Stimulated activated CD4-positive, alpha-beta T cell treated with anti-CD3 and anti-CD28 coated beads, Interleukin-4, amount 100 ng/mL, for 1 hour (primary cell): ENCODE results near the gene SELL.
"Not testable (repeated sequence)": the region's sequence is repeated elsewhere in the genome, so short reads cannot be mapped to it uniquely, and the experiment has no call there.

Source experiments
- DNase-seq: peaks from one replicate; pipeline ENCODE4 v3.0.0-alpha.2; 2020

SELL gene

GRCh38 chr1:169711469-169712308, at the start of gene SELL:
TSS of gene SELL (minus strand) at chr1:169711620. CDS start at chr1:169711498, 122 bp downstream.
- peak; percentile 68 for DNase-seq

- no peak for DNase-seq
These were observed 47.6 kb upstream of the SELL start for GRCh38 chr1:169759038-169759437.

- no peak for DNase-seq
These were observed 42.1 kb upstream of the SELL start for GRCh38 chr1:169753549-169753948.

- no peak for DNase-seq
These were observed 38.6 kb upstream of the SELL start for GRCh38 chr1:169750041-169750440.

- DNase-seq: no peak
These were observed 35.1 kb upstream of the SELL start for GRCh38 chr1:169746550-169746949.

GRCh38 chr1:169745015-169745861, 33.8 kb upstream of the SELL start:
- DNase-seq: no peak

GRCh38 chr1:169741666-169742394, 30.4 kb upstream of the SELL start:
- no peak for DNase-seq

GRCh38 chr1:169739980-169740379, 28.6 kb upstream of the SELL start:
- no peak for DNase-seq

GRCh38 chr1:169733924-169734323, 22.5 kb upstream of the SELL start, which contains the start of gene SELE:
TSS of gene SELE (minus strand) at chr1:169734079. CDS start at chr1:169733612, 467 bp downstream.
- DNase-seq: no peak

GRCh38 chr1:169731446-169731845, 20.0 kb upstream of the SELL start:
- no peak for DNase-seq

- no peak for DNase-seq
These were observed 18.6 kb upstream of the SELL start for GRCh38 chr1:169729991-169730390.

GRCh38 chr1:169727307-169727706, 15.9 kb upstream of the SELL start:
- DNase-seq: no peak

GRCh38 chr1:169726851-169727250, 15.4 kb upstream of the SELL start:
- no peak for DNase-seq

GRCh38 chr1:169725930-169726329, 14.5 kb upstream of the SELL start:
- no peak for DNase-seq

GRCh38 chr1:169724168-169724567, 12.7 kb upstream of the SELL start:
- DNase-seq: no peak

- no peak for DNase-seq
These were observed 12.3 kb upstream of the SELL start for GRCh38 chr1:169723763-169724162.

- no peak for DNase-seq
These were observed 11.4 kb upstream of the SELL start for GRCh38 chr1:169722779-169723178.

GRCh38 chr1:169715100-169715499, 3.7 kb upstream of the SELL start:
- DNase-seq: not testable (repeated sequence)

GRCh38 chr1:169713090-169713489, 1.7 kb upstream of the SELL start:
- not testable (repeated sequence) for DNase-seq

GRCh38 chr1:169712309-169712631, 850 bp upstream of the SELL start:
- no peak for DNase-seq

- DNase-seq: no peak
These were observed 2.8 kb downstream of the SELL start for GRCh38 chr1:169708647-169709046.

GRCh38 chr1:169707912-169708604, 3.4 kb downstream of the SELL start:
- no peak for DNase-seq

- no peak for DNase-seq
These were observed 6.6 kb downstream of the SELL start for GRCh38 chr1:169704797-169705196.
